ENCODE data around the gene METAP1D. TPM values are rescaled to one million over a fixed set of nuclear protein-coding genes. Genes with fewer than 3 reads are reported as not detected.

METAP1D gene
- total RNA-seq: 1.8 and 2.0 TPM in 2 replicates

DNA sequence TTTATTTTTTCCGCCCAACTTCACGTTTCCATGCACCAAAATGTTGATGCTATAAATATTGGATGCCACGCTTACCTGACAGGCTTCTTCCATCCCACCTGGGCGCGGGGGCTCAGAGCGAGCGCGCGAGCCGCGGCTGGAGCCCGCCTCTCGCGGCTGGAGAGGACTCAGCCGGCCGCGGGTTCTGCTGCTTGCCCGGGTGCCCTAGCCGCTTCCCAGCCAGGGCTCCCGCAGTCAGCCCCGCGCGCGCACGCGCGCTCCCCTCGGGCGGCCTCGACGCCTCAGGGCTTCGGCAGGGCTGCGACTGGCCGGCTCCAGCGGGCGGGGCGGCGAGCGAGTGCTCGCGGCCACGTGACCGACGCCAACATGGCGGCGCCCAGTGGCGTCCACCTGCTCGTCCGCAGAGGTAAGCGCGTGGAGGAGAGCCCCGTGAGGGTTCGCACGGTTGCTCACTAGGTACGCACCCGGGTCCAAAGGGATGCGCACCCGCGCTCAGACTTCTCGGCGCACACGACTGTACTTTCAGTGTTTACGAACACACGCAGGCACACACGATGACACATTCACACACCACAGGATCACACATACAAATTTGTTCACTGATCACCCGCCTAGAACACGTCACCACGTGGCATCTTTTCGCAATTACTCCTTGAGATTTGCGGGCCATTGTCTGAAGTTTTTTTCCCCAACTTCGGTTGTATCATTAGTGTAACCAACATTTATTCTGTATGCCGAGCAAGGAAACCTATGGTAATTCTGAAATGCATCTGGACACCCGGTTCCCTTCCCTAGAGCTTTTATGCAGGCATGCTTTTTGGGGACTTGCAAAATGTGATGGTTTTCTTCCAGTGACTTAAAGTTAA is at the start of gene METAP1D:
Gene METAP1D, plus strand, starts transcription at position 350 of the 866 bp plus-strand sequence. Its CDS starts 17 bp downstream, at position 367.

DNA sequence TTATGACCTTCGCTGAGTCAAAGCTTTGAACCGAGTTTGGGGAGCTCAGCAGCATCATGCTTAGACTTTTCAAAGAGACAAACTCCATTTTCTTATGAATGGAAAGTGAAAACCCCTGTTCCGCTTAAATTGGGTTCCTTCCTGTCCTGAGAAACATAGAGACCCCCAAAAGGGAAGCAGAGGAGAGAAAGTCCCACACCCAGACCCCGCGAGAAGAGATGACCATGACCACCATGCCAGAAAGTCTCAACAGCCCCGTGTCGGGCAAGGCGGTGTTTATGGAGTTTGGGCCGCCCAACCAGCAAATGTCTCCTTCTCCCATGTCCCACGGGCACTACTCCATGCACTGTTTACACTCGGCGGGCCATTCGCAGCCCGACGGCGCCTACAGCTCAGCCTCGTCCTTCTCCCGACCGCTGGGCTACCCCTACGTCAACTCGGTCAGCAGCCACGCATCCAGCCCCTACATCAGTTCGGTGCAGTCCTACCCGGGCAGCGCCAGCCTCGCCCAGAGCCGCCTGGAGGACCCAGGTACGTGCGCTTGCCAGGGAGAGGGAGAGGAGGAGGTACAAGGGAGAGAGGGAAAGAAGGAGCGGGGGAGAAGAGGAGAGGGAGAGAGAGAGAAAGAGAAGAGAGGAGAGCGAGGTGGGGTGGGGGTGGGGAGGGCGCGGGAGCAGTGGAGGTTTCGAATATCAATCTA is 85.9 kb downstream of the METAP1D start, which contains the start of gene DLX1:
Gene DLX1, plus strand, starts transcription at position 48 of the 700 bp plus-strand sequence. Its CDS starts 171 bp downstream, at position 219.

DNA sequence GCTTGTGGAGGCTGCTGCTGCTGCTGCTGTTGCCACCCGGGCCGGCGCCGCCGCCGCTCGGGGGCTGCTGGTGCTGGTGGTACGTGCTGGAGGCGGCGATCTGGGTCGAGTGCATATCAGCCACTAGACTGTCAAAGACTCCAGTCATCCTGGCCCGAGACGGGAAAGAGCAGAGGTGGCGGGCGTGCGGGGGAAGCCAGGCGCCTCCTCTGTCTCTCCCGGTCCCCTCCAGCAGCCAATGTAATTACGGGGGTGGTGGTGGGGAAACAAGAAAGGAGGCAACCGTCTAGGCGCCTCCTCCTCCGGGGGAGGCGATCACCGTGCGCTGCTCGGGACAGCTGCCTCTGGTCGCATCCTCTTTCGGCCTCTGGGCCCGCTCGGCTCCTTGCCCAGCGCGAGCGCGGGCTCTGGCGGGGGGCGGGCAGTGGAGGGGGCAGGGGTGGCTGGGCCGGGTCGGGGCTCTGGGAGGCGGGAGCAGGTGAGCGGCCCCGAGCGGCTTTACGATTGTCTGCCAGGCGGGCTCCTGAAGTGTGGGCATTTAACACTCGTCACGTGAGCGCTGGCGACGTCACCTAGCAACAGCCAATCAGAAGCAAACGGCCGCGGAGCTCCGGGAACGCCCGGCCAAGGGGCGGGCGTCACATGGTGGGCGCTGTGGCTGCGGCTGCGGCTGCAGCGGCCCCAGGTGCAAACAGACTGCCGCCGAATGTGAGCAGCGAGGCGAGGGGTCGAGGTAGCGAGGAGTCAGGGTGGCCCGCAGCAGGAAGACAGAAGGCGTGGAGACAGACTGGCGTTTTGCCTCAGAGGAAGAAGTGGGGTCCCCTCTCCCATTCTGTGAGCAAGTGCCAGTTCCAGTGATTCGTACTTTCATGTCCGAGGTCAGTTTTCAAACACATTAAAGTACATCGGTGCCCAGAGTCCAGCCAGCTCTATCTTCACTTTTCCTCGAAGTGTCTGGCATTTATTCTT is 102.9 kb downstream of the METAP1D start, which contains the start of gene DLX2:
Gene DLX2, minus strand, starts transcription at position 510 of the 969 bp plus-strand sequence. Its CDS starts 362 bp downstream, at position 148.

Other genes with a start within 250 kb of the METAP1D start
- 9.8 and 12.1 TPM in 2 replicates for gene SLC25A12, start 105.7 kb upstream of the METAP1D start, total RNA-seq
- 42.5 and 48.2 TPM in 2 replicates for gene HAT1, start 77.5 kb upstream of the METAP1D start, total RNA-seq
- gene DLX1, start 85.6 kb downstream of the METAP1D start, total RNA-seq: not detected in 2 replicates
- 0.56 and 0.92 TPM in 2 replicates for gene DLX2, start 102.9 kb downstream of the METAP1D start, total RNA-seq